Progenitor cell of endocrine pancreas (in vitro differentiated cells): Measurements from ENCODE around the gene STAMBPL1. TPM values are rescaled to one million over a fixed set of nuclear protein-coding genes. Genes with fewer than 3 reads are reported as not detected.

Source experiments
- DNase-seq: peaks from one replicate; pipeline ENCODE4 v3.0.0; 2021; ENCODE audit warnings: low spot score; ENCODE audit not compliant: unreplicated experiment
- H3K27ac Mint-ChIP-seq: 2 replicates; pipeline ENCODE4 v1.8.0; 2021; ENCODE audit warnings: mild to moderate bottlenecking, moderate library complexity, mixed read lengths
- H3K27me3 Mint-ChIP-seq: 2 replicates; pipeline ENCODE4 v1.8.0; 2021; ENCODE audit warnings: mixed read lengths
- H3K36me3 Mint-ChIP-seq: 2 replicates; pipeline ENCODE4 v1.8.0; 2022; ENCODE audit warnings: mixed read lengths; ENCODE audit not compliant: insufficient read depth
- H3K4me1 Mint-ChIP-seq: 2 replicates; pipeline ENCODE4 v1.8.0; 2021; ENCODE audit warnings: low read depth, mixed read lengths
- H3K4me3 Mint-ChIP-seq: 2 replicates; pipeline ENCODE4 v1.8.0; 2021; ENCODE audit warnings: low read depth, mild to moderate bottlenecking, moderate library complexity, mixed read lengths
- H3K9me3 Mint-ChIP-seq: 2 replicates; pipeline ENCODE4 v1.8.0; 2021; ENCODE audit warnings: low read depth, mixed read lengths
- total RNA-seq: library from RNA; stranded (reverse); gene quantifications from 2 replicates; pipeline ENCODE4 v1.2.1, GENCODE V29; 2021
- TF ChIP-seq, protein P1 (sequence below): fragments of 200-600 bp; sonication (generic); IDR thresholded peaks from one replicate; pipeline ENCODE4 v1.5.0; 2021; ENCODE audit warnings: antibody characterized with exemption, mild to moderate bottlenecking; ENCODE audit not compliant: unreplicated experiment

The STAMBPL1 gene
- total RNA-seq, 1 donor from 2014 or later, result 1.3 TPM

DNA sequence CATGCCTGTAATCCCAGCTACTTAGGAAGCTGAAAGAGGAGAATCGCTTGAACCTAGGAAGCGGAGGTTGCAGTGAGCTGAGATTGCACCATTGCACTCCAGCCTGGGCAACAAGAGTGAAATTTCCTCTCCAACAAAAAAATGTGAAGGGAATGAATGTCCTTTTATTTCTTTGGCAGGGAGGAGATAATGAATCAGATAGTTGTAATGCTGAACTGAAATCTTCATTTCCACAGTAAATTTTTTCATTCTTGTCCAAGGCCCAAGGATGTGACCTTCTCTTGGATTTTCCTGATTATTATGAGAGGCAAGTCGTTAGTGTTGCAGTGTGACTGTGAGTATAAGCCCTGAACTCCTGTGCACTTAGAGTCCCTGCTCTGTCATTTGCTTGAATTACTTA lies 13.6 kb downstream of the STAMBPL1 start:
- Mint-ChIP-seq H3K4me1 (peaks cover 18% of the 10 kb centered on the region), H3K27ac (no peak overlapping the region), H3K9me3 (no peaks in the 10 kb centered on the region), H3K27me3 (peaks cover 16% of the 10 kb centered on the region), H3K36me3 (no peaks in the 10 kb centered on the region), H3K4me3 (no peak overlapping the region)
- DNase-seq, result no peak
- TF ChIP-seq, protein P1, sequence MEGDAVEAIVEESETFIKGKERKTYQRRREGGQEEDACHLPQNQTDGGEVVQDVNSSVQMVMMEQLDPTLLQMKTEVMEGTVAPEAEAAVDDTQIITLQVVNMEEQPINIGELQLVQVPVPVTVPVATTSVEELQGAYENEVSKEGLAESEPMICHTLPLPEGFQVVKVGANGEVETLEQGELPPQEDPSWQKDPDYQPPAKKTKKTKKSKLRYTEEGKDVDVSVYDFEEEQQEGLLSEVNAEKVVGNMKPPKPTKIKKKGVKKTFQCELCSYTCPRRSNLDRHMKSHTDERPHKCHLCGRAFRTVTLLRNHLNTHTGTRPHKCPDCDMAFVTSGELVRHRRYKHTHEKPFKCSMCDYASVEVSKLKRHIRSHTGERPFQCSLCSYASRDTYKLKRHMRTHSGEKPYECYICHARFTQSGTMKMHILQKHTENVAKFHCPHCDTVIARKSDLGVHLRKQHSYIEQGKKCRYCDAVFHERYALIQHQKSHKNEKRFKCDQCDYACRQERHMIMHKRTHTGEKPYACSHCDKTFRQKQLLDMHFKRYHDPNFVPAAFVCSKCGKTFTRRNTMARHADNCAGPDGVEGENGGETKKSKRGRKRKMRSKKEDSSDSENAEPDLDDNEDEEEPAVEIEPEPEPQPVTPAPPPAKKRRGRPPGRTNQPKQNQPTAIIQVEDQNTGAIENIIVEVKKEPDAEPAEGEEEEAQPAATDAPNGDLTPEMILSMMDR, result no peak

GRCh38 chr10:88895250-88895649 lies 15.2 kb downstream of the STAMBPL1 start:
- peaks cover 19% of the 10 kb centered on the region for H3K4me1 Mint-ChIP-seq

DNA sequence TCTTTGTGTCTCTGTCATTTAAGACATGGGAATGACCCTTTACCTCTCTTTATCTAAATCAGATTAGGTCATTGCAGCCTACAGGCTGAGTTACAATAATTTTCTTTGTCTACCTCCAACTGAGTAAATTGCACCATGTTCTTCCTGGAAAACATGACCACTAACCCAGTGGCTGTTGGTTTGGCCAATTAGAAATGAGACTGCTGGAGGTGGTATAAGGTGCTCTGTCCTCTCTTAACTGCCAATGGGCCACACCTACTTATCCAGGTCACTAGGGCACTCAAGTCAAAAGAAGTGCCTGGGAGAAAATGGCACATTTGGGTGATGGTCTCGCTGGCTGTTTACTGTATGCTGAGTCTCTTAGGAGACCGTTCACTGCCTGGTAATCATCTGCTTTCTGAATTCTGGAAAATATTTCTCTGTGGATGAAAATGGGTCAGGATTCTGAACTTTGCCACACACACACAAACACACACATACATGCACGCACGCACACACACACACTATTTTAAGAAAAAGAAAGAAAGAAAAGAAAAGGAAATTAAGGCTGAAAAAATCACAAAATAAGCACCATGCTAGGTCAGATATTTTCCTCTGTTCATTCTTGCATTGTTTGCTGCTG lies 16.4 kb downstream of the STAMBPL1 start:
- DNase-seq, result no peak
- Mint-ChIP-seq H3K36me3 (no peaks in the 10 kb centered on the region), H3K4me1 (peaks cover 19% of the 10 kb centered on the region), H3K27ac (peak overlapping the region; percentile 26), H3K9me3 (no peaks in the 10 kb centered on the region), H3K27me3 (peaks cover 6% of the 10 kb centered on the region), H3K4me3 (no peak overlapping the region)
- TF ChIP-seq, protein P1, result no peak

More at GRCh38 chr10:88895250-88895649, 15.2 kb downstream of the STAMBPL1 start:
- peaks cover 13% of the 10 kb centered on the region for H3K27me3 Mint-ChIP-seq
- no peaks in the 10 kb centered on the region for H3K9me3 Mint-ChIP-seq
- TF ChIP-seq, protein P1, result no peak
- H3K27ac Mint-ChIP-seq, result no peak overlapping the region
- no peaks in the 10 kb centered on the region for H3K36me3 Mint-ChIP-seq
- no peak overlapping the region for H3K4me3 Mint-ChIP-seq
- DNase-seq, result no peak

- no peaks in the 10 kb centered on the region for H3K9me3 Mint-ChIP-seq
- DNase-seq, result no peak
- TF ChIP-seq, protein P1, result no peak
- H3K27ac Mint-ChIP-seq, result peak overlapping the region; percentile 6
- peaks cover 19% of the 10 kb centered on the region for H3K4me1 Mint-ChIP-seq
- peaks cover 5% of the 10 kb centered on the region for H3K27me3 Mint-ChIP-seq
- no peak overlapping the region for H3K4me3 Mint-ChIP-seq
- no peaks in the 10 kb centered on the region for H3K36me3 Mint-ChIP-seq
Observed at GRCh38 chr10:88896994-88897853, 17.2 kb downstream of the STAMBPL1 start.

DNA sequence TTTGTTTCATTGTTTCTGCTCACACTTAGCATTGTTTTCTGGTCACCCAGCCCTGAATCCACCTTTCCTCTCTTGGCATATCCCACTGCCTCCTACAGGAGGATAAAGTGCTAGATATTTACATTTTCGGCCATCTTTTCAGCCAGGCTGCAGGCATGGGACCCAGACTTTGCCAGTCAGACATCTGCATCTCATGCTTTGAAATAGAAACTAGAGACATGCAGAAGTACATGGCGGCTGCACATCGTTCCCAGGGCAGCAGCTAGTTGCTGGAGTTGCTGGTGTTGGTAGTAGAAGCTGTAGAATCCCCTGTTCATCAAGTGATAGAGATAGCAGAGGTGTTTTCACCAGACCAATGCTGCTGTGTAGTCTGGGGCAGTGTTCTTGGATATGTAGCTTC lies 18.7 kb downstream of the STAMBPL1 start:
- H3K4me3 Mint-ChIP-seq, result no peak overlapping the region
- peaks cover 3% of the 10 kb centered on the region for H3K27me3 Mint-ChIP-seq
- H3K9me3 Mint-ChIP-seq, result no peaks in the 10 kb centered on the region
- H3K27ac Mint-ChIP-seq, result no peak overlapping the region
- peaks cover 19% of the 10 kb centered on the region for H3K4me1 Mint-ChIP-seq
- TF ChIP-seq, protein P1, result no peak
- no peaks in the 10 kb centered on the region for H3K36me3 Mint-ChIP-seq
- DNase-seq, result no peak
